HPDE6-E6E7 (cell line): ENCODE data around the gene STAB1.

Experiments used
- DNase-seq: peaks from one replicate; pipeline ENCODE4 v3.0.0; 2011; ENCODE audit warnings: missing footprints; ENCODE audit errors: extremely low spot score

The STAB1 gene

GRCh38 chr3:52536369-52537164, 41.4 kb downstream of the STAB1 start, which contains the start of gene UQCC5:
UQCC5 (plus strand) TSS chr3:52536605; CDS start chr3:52536756, 151 bp downstream.
- DNase-seq, result peak; percentile 69

- no peak for DNase-seq
Measured at GRCh38 chr3:52537165-52537620, 42.1 kb downstream of the STAB1 start.

- DNase-seq, result no peak
Measured at GRCh38 chr3:52537726-52538421, 42.7 kb downstream of the STAB1 start.

- DNase-seq, result no peak
Measured at GRCh38 chr3:52539010-52539653, 44.0 kb downstream of the STAB1 start.

GRCh38 chr3:52541050-52541449, 45.9 kb downstream of the STAB1 start:
- DNase-seq, result no peak

GRCh38 chr3:52544937-52545336, 49.8 kb downstream of the STAB1 start:
- no peak for DNase-seq

GRCh38 chr3:52546111-52546901, 51.2 kb downstream of the STAB1 start:
- DNase-seq, result no peak

GRCh38 chr3:52547143-52547542, 52.0 kb downstream of the STAB1 start:
- DNase-seq, result no peak

GRCh38 chr3:52551118-52551517, 56.0 kb downstream of the STAB1 start:
- no peak for DNase-seq

GRCh38 chr3:52552089-52552488, 57.0 kb downstream of the STAB1 start:
- no peak for DNase-seq

GRCh38 chr3:52554026-52554755, 59.1 kb downstream of the STAB1 start:
- DNase-seq, result no peak

- DNase-seq, result no peak
Measured at GRCh38 chr3:52555056-52555455, 59.9 kb downstream of the STAB1 start.

- DNase-seq, result no peak
Measured at GRCh38 chr3:52557011-52557960, 62.1 kb downstream of the STAB1 start.

- DNase-seq, result no peak
Measured at GRCh38 chr3:52558436-52558835, 63.3 kb downstream of the STAB1 start.

- DNase-seq, result no peak
Measured at GRCh38 chr3:52561028-52561747, 66.0 kb downstream of the STAB1 start.

GRCh38 chr3:52563984-52564383, 68.8 kb downstream of the STAB1 start:
- DNase-seq, result no peak

GRCh38 chr3:52568069-52568468, 72.9 kb downstream of the STAB1 start:
- DNase-seq, result no peak

GRCh38 chr3:52570076-52570475, 74.9 kb downstream of the STAB1 start:
- no peak for DNase-seq

- DNase-seq, result no peak
Measured at GRCh38 chr3:52572221-52572620, 77.1 kb downstream of the STAB1 start.
